ENCODE measurements around the gene ADARB2.

ADARB2 gene

GRCh38 chr10:1191752-1192151 is 545.6 kb downstream of the ADARB2 start:
- no peaks in the 10 kb centered on the region for H3K36me3 ChIP-seq (ENCODE audit: insufficient read depth, low read length)
- no peaks in the 10 kb centered on the region for H3K4me1 ChIP-seq (ENCODE audit: insufficient read depth, low read length)
- no peaks in the 10 kb centered on the region for H3K9me3 ChIP-seq (ENCODE audit: control insufficient read depth, insufficient read depth, low read length)
- no peak overlapping the region for H3K9ac ChIP-seq (ENCODE audit: low read depth, low read length)

- Histone ChIP-seq H3K9me3 (ENCODE audit: control insufficient read depth, insufficient read depth, low read length) (no peaks in the 10 kb centered on the region), H3K36me3 (ENCODE audit: insufficient read depth, low read length) (no peaks in the 10 kb centered on the region), H3K9ac (ENCODE audit: low read depth, low read length) (no peak overlapping the region), H3K4me1 (ENCODE audit: insufficient read depth, low read length) (no peaks in the 10 kb centered on the region)
These were observed 546.4 kb downstream of the ADARB2 start for GRCh38 chr10:1190791-1191490.

- H3K9me3 ChIP-seq (ENCODE audit: control insufficient read depth, insufficient read depth, low read length), result no peaks in the 10 kb centered on the region
- no peak overlapping the region for H3K9ac ChIP-seq (ENCODE audit: low read depth, low read length)
- H3K4me1 ChIP-seq (ENCODE audit: insufficient read depth, low read length), result no peaks in the 10 kb centered on the region
- H3K36me3 ChIP-seq (ENCODE audit: insufficient read depth, low read length), result no peaks in the 10 kb centered on the region
These were observed 547.3 kb downstream of the ADARB2 start for GRCh38 chr10:1190052-1190395.

- Histone ChIP-seq H3K9me3 (ENCODE audit: control insufficient read depth, insufficient read depth, low read length) (no peaks in the 10 kb centered on the region), H3K9ac (ENCODE audit: low read depth, low read length) (no peak overlapping the region), H3K36me3 (ENCODE audit: insufficient read depth, low read length) (no peaks in the 10 kb centered on the region), H3K4me1 (ENCODE audit: insufficient read depth, low read length) (no peaks in the 10 kb centered on the region)
These were observed 547.9 kb downstream of the ADARB2 start for GRCh38 chr10:1189166-1190051.

GRCh38 chr10:1188558-1189135 is 548.7 kb downstream of the ADARB2 start:
- H3K9me3 ChIP-seq (ENCODE audit: control insufficient read depth, insufficient read depth, low read length), result no peaks in the 10 kb centered on the region
- no peak overlapping the region for H3K9ac ChIP-seq (ENCODE audit: low read depth, low read length)
- H3K4me1 ChIP-seq (ENCODE audit: insufficient read depth, low read length), result no peaks in the 10 kb centered on the region
- no peaks in the 10 kb centered on the region for H3K36me3 ChIP-seq (ENCODE audit: insufficient read depth, low read length)

DNA sequence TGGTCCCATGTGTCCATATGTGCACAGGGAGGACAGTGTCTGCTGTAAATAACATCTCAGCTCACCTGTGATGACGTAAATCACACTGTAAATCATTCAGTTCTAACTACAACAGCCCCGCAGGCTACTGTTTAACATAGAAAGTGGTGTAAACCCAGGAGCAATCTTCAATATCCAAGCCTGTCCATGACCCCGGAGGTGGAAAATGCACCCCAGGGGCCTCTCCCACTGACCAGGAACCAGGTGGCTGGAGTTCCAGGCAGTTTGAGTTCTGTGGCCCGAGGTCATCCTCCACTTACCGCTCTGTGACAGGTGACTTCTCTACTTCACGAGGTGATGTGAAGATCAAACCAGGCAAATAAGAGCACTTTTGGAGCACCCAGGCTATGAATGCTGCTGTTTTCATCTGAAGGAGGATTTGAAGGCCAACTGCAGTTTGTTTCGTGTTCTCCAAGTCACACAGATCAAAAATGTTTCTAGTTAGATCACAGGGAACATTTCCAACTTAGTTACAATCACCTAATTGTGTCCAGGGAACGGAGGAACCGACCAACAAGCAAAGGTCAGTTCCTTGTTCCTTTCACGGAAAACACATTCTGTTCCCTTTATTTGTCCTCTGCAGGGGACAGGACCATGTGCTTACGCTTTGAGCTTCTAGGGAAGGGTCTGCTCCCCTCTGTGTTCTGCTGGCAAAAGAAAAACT is 549.3 kb downstream of the ADARB2 start:
- Histone ChIP-seq H3K9me3 (ENCODE audit: control insufficient read depth, insufficient read depth, low read length) (no peaks in the 10 kb centered on the region), H3K36me3 (ENCODE audit: insufficient read depth, low read length) (no peaks in the 10 kb centered on the region), H3K4me1 (ENCODE audit: insufficient read depth, low read length) (no peaks in the 10 kb centered on the region), H3K9ac (ENCODE audit: low read depth, low read length) (no peak overlapping the region)

GRCh38 chr10:1187151-1187854 is 550.0 kb downstream of the ADARB2 start:
- Histone ChIP-seq H3K4me1 (ENCODE audit: insufficient read depth, low read length) (no peaks in the 10 kb centered on the region), H3K9me3 (ENCODE audit: control insufficient read depth, insufficient read depth, low read length) (no peaks in the 10 kb centered on the region), H3K9ac (ENCODE audit: low read depth, low read length) (no peak overlapping the region), H3K36me3 (ENCODE audit: insufficient read depth, low read length) (no peaks in the 10 kb centered on the region)

DNA sequence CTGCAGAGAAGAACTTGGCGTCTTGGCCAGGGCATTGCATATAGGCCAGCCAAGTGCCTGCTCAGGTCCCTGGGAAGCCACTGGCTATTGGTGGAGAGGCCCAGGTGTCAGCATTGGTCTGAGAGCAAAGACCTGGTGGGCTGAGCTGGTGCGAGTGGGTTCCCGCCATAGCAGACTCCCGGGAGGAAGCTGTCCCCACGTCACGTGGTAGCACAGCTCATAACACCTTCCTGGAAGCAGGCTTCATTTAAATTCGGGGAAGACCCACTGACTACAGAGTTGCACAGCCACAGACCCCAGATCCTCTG is 550.7 kb downstream of the ADARB2 start:
- Histone ChIP-seq H3K36me3 (ENCODE audit: insufficient read depth, low read length) (no peaks in the 10 kb centered on the region), H3K9ac (ENCODE audit: low read depth, low read length) (no peak overlapping the region), H3K4me1 (ENCODE audit: insufficient read depth, low read length) (no peaks in the 10 kb centered on the region), H3K9me3 (ENCODE audit: control insufficient read depth, insufficient read depth, low read length) (no peaks in the 10 kb centered on the region)

DNA sequence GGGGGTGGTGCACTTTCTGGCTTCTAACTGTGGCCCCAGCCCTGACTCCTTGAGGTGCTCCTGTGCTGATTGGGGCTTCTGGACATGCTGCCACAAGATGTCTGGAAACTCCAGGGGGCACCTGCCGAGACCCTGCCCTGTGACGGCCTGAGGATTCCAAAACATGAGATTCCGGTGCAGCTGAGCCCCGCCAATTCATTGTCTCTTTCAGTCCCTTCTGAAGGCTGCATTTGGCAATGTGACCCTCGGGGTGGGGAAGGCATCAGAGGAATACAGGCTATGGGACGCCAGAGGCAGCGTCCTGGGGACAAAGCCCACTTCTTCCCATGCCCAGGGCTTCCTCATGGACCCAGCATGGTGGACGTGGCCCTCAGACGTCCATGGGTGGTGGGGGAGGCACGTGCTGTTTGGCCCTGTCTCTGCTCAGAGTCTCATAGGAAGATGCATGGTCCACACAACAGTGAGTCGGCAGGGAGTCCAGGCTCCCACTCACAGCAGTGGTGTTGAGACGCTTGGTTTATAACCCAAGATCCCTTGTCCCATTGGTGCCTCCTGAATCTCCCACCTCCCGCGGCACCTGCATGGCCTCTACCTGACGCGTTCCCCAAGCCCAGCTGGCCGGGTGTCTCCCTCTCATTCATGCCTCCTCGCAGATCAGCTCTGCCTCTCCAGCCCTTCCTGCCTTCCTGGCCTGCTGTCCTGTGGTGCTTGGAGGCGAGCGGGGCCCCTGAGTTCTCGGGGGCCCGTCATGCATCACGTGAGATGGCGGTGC is 551.2 kb downstream of the ADARB2 start:
- H3K4me1 ChIP-seq (ENCODE audit: insufficient read depth, low read length), result no peaks in the 10 kb centered on the region
- no peaks in the 10 kb centered on the region for H3K36me3 ChIP-seq (ENCODE audit: insufficient read depth, low read length)
- H3K9ac ChIP-seq (ENCODE audit: low read depth, low read length), result no peak overlapping the region
- H3K9me3 ChIP-seq (ENCODE audit: control insufficient read depth, insufficient read depth, low read length), result no peaks in the 10 kb centered on the region

GRCh38 chr10:1184541-1185430 is 552.5 kb downstream of the ADARB2 start:
- no peak overlapping the region for H3K9ac ChIP-seq (ENCODE audit: low read depth, low read length)
- no peaks in the 10 kb centered on the region for H3K4me1 ChIP-seq (ENCODE audit: insufficient read depth, low read length)
- no peaks in the 10 kb centered on the region for H3K9me3 ChIP-seq (ENCODE audit: control insufficient read depth, insufficient read depth, low read length)
- no peaks in the 10 kb centered on the region for H3K36me3 ChIP-seq (ENCODE audit: insufficient read depth, low read length)

GRCh38 chr10:1183701-1184100 is 553.6 kb downstream of the ADARB2 start:
- Histone ChIP-seq H3K9me3 (ENCODE audit: control insufficient read depth, insufficient read depth, low read length) (no peaks in the 10 kb centered on the region), H3K4me1 (ENCODE audit: insufficient read depth, low read length) (no peaks in the 10 kb centered on the region), H3K9ac (ENCODE audit: low read depth, low read length) (no peak overlapping the region), H3K36me3 (ENCODE audit: insufficient read depth, low read length) (no peaks in the 10 kb centered on the region)

DNA sequence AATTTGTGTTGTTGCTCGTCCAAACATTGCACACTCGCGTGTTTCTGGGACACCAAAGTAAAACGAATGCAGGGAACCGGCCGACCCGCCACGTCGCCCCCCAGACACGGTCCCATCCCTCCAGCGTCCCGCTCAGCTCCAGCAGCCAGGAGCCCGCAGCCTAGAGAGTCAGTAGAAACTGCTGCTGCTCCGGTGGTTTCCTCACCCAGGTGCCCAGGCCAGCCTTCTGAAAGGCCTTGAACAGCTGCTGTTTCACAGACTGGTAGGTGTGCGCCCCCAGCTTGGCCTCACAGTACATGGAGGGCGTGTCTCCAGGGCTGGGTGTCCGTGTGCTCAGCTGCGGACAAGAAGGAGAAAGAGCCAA is 554.3 kb downstream of the ADARB2 start:
- no peaks in the 10 kb centered on the region for H3K9me3 ChIP-seq (ENCODE audit: control insufficient read depth, insufficient read depth, low read length)
- no peaks in the 10 kb centered on the region for H3K4me1 ChIP-seq (ENCODE audit: insufficient read depth, low read length)

More for the DNA sequence above, 554.3 kb downstream of the ADARB2 start:
- no peak overlapping the region for H3K9ac ChIP-seq (ENCODE audit: low read depth, low read length)
- H3K36me3 ChIP-seq (ENCODE audit: insufficient read depth, low read length), result no peaks in the 10 kb centered on the region

All from ES-I3 (cell line).